GM19351 (cell line): ENCODE measurements around the gene IFI27L1.

ENCODE experiments used
- ATAC-seq: cut with Tn5 transposase; IDR thresholded peaks from one replicate; pipeline ENCODE4 v1.9.1; 2021; ENCODE audit warnings: mild to moderate bottlenecking, moderate library complexity; ENCODE audit not compliant: unreplicated experiment

Gene IFI27L1

DNA sequence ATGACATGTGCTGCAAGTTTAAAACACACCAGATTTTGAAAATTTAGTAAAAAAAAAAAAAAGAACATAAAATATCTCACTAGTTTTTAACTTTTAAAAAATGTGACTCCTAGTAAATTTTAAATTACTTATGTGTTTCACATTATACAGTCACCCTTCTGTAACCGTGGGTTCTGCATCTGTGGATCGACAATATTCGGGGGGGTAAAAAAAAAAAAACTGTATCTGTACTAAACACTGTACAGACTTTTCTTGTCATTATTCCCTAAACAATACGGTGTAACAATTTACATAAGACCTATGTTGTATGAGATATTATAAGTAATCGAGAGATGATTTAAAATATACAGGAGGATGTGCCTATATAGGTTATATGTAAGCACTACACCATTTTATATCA lies 3.3 kb upstream of the IFI27L1 start:
- no peak for ATAC-seq

GRCh38 chr14:94079891-94080620 lies 1.1 kb upstream of the IFI27L1 start:
- no peak for ATAC-seq

DNA sequence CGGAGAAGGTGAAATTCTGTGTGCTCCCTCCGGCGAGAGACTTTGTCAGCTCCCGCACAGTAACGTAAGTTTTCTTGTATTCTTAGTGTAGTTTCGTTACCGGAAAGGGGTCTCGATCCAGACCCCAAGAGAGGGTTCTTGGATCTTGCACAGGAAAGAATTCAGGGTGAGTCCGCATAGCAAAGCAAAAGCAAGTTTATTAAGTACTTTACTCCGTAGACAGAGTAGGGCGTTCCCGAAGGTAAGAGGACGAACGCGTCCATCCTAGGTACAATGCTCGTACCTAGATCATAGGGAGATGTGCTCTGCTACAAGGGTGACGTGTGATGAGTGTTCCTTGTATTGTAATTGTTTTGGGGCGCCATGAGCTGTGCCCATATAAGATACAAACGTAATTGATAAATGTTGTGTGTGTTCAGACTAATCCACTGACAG lies 293 bp downstream of the IFI27L1 start:
- ATAC-seq = peak; percentile 24

DNA sequence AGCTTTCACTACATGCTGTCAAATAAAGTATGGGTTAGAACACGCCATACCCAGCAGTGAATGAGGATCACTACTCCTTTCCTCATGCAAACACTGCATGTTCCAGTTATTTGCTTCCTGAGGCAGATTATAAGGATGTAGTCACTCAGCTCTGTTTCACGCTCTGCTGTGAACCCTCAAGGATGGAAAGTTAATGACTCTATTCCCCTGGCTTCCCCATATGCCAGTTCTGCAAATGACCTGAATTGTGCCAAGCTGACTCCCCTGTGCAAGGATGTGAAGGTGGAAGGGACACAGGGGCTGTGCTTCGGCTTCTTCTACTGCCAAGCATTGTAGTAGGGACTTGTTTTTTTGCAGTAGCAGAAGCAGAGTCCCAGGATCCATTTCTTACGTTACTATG lies 6.8 kb downstream of the IFI27L1 start:
- no peak for ATAC-seq

DNA sequence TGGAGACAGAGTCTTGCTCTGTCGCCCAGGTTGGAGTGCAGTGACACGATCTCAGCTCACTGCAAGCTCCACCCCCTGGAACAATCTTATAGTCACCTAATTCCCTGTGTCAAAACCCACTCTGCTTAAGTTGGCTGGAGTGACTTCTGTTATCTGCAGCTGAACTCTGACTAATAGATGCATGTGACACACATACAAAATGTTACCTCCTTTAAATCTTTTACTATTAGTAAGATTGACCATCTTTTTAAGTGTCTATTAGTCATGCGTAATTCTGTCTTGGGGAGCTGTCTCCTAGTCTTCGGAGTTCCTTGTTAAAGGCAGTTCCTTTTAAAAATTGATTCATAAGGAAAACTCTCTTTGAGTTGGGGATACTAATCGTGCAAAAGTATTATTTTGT lies 7.4 kb downstream of the IFI27L1 start:
- no peak for ATAC-seq

DNA sequence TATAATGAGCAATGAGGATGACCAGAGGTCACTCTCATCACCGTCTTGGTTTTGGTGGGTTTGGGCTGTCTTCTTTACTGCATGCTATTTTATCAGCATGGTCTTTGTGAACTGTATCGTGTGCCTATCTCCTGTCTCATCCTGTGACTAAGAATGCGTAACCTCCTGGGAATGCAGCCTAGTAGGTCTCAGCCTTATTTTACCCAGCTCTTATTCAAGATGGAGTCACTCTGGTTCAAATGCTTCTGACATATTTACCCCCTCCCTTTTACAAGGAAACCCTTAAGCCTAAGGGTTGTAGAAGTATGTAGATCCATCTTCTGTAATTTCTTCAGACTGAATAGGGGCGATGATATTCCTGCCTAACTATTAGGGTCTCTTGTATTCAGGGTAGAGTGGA lies 8.4 kb downstream of the IFI27L1 start:
- ATAC-seq = no peak

DNA sequence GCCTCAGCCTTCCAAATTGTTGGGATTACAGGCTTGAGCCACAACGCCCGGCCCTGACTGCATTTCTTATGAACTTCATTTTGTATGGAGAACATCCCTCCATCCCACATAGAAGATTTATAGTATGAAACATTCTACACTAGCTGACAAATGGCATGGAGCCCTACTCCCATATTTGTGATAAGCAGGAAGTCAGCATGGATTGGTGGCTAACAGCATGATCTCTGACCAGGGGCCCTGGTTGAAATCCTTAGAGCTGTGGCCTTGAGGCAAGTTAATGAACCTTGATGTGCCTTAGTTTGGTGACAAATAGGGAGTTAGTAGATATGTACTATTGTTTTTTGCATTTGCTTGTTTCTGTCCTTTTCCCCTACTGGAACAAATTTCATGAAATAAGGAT lies 12.3 kb downstream of the IFI27L1 start:
- no peak for ATAC-seq

DNA sequence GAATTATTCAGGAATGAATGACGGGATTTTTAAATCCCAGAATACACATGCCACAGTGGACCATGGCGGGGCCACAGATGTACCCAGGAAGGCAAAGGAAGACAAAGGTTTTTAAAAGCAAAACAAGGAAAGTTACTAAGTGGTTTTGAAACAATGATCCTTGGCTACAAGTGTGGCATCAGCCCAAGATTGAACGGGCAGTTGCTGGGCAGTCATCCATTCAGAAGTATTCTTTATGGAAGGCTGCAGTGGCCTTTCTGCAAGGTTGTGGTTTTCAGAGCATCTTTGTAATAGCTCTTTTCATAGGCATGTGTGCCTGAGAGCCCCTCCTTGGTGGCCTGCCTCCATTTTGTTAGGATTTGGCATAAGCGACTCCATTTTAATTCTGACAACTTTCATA lies 16.0 kb downstream of the IFI27L1 start:
- ATAC-seq = no peak

DNA sequence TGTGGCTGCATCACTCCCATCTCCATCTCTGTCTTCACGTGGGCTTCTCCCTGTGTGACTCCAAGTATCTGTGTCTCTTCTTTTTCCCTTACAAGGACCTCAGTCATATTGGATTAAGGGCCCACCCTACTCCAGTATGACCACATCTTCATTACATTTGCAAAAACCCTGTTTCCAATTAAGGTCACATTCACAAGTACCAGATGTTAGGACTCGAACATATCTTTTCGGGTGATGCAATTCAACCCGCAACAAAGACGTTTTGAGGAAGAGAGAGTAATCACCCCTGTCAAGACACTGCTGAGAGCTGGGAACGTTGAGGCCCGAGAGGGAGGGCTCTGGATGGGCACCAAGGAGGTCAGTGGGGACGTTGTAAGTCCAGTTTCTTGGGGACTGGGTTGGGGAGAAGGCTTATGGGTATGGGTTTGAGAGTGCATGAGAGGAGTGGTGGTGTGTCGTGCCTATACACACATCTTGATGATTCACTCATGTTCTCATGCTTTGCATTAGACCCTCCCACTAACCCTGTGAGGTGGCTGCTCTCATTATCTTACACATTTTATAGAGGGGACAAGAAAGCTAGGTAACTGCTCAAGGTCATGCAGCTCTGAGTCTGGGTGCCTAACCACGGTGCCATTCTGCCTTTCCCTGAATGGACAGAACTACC lies 17.3 kb downstream of the IFI27L1 start:
- ATAC-seq = no peak

GRCh38 chr14:94099006-94099405 lies 17.9 kb downstream of the IFI27L1 start:
- ATAC-seq = no peak

- no peak for ATAC-seq
Measured at GRCh38 chr14:94100847-94101246, 19.7 kb downstream of the IFI27L1 start.

DNA sequence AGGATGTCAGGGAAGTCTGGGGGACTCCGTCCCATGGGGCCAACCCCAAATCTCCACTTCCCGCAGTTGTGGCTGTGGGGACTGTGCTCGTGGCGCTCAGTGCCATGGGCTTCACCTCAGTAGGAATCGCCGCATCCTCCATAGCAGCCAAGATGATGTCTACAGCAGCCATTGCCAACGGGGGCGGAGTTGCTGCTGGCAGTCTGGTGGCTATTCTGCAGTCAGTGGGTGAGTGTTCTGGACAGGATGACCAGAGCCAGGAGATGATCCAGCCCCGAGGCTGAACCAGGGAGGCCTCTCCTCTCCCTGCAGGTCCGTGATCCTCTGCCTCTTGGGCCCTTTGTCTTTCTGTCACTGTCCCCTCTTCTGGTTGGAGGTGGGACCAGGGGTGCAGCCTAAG lies 20.6 kb downstream of the IFI27L1 start:
- ATAC-seq = no peak

GRCh38 chr14:94102768-94103482 lies 21.8 kb downstream of the IFI27L1 start:
- ATAC-seq = no peak

DNA sequence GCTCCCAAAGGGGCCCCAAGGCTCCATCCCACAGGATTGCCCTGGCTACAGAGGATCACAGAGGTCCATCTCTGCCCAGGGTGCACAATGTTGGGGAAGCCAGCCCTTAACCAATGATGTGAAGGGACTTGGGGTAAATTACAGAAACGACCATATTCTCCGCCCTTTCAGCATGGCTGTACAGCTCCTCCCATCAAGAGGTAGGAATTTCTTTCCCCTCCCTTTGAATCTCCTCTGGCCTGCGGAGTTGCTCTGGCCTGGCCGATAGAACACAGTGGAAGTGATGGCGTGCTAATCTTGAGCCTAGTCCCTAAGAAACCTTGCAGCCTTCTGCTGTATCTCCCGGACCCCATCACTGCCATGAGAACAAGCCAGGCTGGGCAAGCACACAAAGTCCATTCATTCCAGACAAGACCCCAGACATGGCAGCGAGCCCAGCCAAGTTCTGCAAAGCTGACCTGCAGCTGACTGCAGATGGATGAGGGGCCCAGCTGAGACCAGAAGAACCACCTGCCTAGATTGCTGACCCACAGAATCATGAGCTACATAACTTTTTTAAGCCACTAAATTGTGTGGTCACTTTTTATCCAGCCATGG lies 22.5 kb downstream of the IFI27L1 start:
- ATAC-seq = no peak

GRCh38 chr14:94104731-94105130 lies 23.6 kb downstream of the IFI27L1 start:
- ATAC-seq = no peak

DNA sequence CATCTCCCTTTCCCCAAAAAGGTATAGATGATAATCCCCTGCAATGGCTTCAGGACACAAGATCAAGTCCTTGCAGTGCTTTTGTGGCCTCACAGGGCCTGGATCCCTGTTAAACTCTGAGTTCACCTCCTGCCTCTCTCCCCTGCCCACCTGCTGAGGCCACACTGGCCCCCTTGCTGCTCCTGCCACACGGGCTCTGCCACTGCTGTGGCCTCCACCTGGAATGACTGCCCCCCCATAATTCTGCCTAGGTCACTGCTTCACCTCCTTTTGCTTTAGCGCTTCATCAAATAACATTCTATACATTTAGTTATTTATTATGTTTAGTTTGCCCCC lies 28.8 kb downstream of the IFI27L1 start:
- ATAC-seq = no peak

- ATAC-seq = no peak
Measured at GRCh38 chr14:94110552-94111181, 29.6 kb downstream of the IFI27L1 start, which contains the start of gene IFI27. TSS of gene IFI27 (plus strand) at chr14:94110736.

DNA sequence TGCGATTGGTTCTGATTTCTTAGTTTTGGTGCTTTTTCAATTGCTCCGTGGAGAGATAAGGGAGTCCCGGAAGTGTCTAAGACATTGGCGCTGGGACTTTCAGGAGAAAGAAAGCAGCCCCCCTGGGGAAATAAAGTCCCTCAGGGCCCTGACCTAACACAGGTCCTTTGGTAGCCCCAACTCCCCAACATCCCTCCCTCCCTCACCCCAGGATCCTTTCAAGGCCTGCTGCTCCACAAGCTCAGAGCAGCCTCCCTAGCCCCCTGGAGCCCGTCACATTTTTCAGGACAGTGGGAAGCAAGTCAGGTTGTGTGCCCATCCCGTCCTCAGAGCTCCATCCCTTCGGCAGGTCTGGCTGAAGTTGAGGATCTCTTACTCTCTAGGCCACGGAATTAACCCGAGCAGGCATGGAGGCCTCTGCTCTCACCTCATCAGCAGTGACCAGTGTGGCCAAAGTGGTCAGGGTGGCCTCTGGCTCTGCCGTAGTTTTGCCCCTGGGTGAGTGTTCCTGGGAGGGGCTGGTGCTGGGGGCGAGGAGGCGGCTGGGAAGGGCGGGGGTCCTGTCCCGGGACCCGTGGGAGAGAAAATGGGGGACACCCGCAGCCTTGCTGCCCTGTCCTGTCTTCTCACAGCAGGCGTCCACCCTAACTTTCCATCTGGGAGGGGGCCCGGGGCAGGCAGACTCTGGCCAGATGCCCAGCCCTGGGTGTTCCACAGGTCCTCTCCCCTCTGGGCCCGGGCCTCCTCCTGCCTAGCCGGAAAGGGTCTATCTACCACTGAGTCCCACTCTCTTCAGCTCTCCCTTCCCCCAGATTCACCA lies 30.4 kb downstream of the IFI27L1 start:
- no peak for ATAC-seq

GRCh38 chr14:94112513-94113063 lies 31.5 kb downstream of the IFI27L1 start:
- ATAC-seq = no peak

- no peak for ATAC-seq
Measured at GRCh38 chr14:94113073-94113472, 32.0 kb downstream of the IFI27L1 start.
